GM12878 (cell line): ENCODE measurements around the gene ARHGAP12. TPM values are rescaled to one million over a fixed set of nuclear protein-coding genes. Genes with fewer than 3 reads are reported as not detected.

ENCODE experiments used
- CHD4 ChIP-seq: fragments of 200-600 bp; sonication (generic); IDR thresholded peaks from 2 replicates; pipeline ENCODE4 v1.6.1; 2016; ENCODE audit warnings: mild to moderate bottlenecking
- E4F1 ChIP-seq: fragments of 450-650 bp; IDR thresholded peaks from 2 replicates; pipeline ENCODE4 v1.6.1; 2018; ENCODE audit warnings: borderline replicate concordance, mild to moderate bottlenecking; ENCODE audit not compliant: partially characterized antibody
- polyA plus RNA-seq, 11 experiments: library from polyadenylated mRNA; depleted of rRNA in 4 of 11; unstranded in 6 of 11; stranded (reverse) in 5 of 11; fragments of >200 nt; fragmentation: Nextera tagmentation in 4 of 11; fragmentation: Illumina TruSeq in 1 of 11; extraction: Ambion mirVana in 4 of 11; extraction: Trizol in 1 of 11; gene quantifications; 1 replicate in 1 of 11; 2 replicates in 10 of 11; pipeline versions ENCODE4 v1.2.1 to v1.2.3, GENCODE V29; 2011 to 2016; ENCODE audit warnings: inconsistent platforms in 2 of 11, missing spikeins in 2 of 11, low read depth in 1 of 11
- total RNA-seq, 4 experiments: library from RNA; depleted of rRNA in 3 of 4; stranded (reverse); fragments of >200 nt in 3 of 4; fragmentation: Illumina TruSeq in 1 of 4; extraction: Trizol in 1 of 4; gene quantifications; 2 replicates each; pipeline versions ENCODE4 v1.2.1 to v1.2.3, GENCODE V29; 2013 to 2021
- TF ChIP-seq, protein P1 (sequence below): fragments of 450-650 bp; IDR thresholded peaks from 2 replicates; pipeline ENCODE4 v1.6.1; 2016; ENCODE audit warnings: mild to moderate bottlenecking, moderate library complexity, borderline replicate concordance

Gene ARHGAP12
- total and polyA plus RNA-seq, 10 of the 15 experiments (the other 5 are each of a cell fraction or from before 2014, with no cell fraction given) = 5.4 to 15.6 (median 8.5) TPM

- no peak for TF ChIP-seq E4F1
- TF ChIP-seq CHD4 = no peak
- TF ChIP-seq, protein P1, sequence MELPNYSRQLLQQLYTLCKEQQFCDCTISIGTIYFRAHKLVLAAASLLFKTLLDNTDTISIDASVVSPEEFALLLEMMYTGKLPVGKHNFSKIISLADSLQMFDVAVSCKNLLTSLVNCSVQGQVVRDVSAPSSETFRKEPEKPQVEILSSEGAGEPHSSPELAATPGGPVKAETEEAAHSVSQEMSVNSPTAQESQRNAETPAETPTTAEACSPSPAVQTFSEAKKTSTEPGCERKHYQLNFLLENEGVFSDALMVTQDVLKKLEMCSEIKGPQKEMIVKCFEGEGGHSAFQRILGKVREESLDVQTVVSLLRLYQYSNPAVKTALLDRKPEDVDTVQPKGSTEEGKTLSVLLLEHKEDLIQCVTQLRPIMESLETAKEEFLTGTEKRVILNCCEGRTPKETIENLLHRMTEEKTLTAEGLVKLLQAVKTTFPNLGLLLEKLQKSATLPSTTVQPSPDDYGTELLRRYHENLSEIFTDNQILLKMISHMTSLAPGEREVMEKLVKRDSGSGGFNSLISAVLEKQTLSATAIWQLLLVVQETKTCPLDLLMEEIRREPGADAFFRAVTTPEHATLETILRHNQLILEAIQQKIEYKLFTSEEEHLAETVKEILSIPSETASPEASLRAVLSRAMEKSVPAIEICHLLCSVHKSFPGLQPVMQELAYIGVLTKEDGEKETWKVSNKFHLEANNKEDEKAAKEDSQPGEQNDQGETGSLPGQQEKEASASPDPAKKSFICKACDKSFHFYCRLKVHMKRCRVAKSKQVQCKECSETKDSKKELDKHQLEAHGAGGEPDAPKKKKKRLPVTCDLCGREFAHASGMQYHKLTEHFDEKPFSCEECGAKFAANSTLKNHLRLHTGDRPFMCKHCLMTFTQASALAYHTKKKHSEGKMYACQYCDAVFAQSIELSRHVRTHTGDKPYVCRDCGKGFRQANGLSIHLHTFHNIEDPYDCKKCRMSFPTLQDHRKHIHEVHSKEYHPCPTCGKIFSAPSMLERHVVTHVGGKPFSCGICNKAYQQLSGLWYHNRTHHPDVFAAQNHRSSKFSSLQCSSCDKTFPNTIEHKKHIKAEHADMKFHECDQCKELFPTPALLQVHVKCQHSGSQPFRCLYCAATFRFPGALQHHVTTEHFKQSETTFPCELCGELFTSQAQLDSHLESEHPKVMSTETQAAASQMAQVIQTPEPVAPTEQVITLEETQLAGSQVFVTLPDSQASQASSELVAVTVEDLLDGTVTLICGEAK = no peak
- TF ChIP-seq, all 136 proteins: peak for 0
Observed at GRCh38 chr10:31954410-31955191, 26.0 kb upstream of the ARHGAP12 start (continued).
